Measurements from ENCODE around the gene GORASP1. TPM values are rescaled to one million over a fixed set of nuclear protein-coding genes. Genes with fewer than 3 reads are reported as not detected.

Gene GORASP1
- total RNA-seq = 27.5 and 40.8 TPM in 2 replicates

DNA sequence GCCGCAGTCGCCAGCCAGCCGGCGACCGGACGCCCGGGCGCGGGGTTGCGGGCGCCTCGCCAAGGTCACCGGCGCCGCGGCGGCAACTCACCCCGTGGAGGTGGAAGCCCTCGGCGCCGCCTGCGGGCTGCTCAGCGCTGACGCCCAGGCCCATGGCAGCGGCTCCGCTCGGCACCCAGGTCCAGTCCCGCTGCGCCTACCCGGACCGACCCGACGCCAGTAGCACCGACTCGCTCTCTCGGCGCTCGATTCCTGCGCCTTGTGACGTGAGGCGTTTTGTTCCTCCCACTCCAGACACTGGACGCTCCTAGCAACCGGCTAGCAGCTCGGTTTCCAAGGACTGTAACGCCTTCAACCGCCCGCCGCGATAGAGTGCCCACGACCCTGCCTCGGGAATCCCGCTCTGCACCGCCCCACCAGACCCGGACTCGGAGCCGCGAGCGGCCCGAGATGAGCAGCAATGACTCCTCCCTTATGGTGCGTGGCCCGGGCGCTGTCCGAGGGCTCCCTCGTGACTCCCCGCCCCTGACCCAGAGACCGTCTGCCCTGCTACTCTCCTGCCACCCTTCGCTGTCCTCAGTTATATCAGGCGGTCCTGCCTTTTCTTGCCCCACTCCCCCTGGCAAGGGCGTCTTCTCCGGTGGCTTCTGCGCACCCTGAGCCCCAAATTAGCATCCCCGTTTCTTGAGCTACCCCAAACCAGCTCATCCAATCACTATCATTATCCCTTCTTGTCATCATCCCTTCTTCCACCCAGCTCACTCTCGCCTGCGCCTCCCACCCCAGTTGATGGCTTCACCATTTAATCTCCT is at the start of gene GORASP1, which contains the start of gene TTC21A:
TSS of gene GORASP1 (minus strand) at position 240 of the 812 bp plus-strand sequence. CDS start at position 154, 86 bp downstream.
TSS of gene TTC21A (plus strand) at position 293 of the 812 bp plus-strand sequence. CDS start at position 451, 158 bp downstream.

DNA sequence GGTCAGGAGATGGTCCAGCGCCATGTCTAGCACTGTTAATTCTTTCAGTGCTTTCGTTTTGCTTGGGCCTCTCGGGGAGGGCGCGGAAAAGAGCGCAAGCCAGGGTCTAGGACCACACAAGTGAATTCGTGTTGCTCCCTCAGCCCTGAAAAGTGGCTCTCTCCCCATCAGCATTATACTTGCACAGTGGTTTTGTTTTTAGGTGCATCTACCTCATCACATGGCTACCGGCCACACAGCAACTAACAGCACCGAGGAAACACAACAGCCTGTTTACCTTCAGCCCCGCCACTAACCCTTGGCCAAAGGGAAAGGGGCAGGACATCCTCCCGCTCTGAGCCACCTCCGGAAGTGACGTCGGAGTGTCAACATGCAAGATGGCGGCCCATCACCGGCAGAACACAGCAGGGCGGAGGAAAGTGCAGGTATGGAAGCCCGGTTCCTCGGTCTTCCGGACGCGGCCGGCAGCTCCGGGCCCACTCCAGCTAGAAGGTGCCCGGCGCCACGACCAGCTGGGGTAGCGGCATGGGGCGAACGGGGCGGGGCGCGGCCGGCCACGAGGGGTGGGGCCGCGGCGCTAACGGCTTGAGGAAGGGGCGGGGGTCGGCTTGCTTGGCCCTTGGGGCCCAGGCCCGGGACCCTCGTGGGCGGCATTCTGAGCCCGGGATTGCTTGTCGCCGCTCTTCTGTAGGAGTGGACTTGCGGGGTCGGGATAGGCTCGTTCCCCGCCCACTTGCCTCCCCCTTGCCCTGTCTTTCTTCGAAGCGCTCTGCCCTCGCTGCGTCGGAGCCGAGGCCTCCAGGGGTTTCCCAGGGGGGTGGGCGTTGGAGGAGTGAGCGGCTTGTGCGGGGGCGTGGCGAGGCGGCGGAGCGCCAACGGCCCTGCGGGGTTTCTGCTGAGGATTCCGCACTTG is 55.5 kb downstream of the GORASP1 start, which contains the start of the genes SCN11A and WDR48:
TSS of gene SCN11A (minus strand) at position 296 of the 913 bp plus-strand sequence. CDS start 101,582 bp downstream, outside the sequence.
TSS of gene WDR48 (plus strand) at position 368 of the 913 bp plus-strand sequence. CDS start at position 378, 10 bp downstream.

Other genes with a start within 250 kb of the GORASP1 start
- 0.09 TPM in 1 of 2 replicates, not detected in the other for gene SCN11A, start 55.7 kb downstream of the GORASP1 start, total RNA-seq
- 26.4 and 33.6 TPM in 2 replicates for gene WDR48, start 55.6 kb downstream of the GORASP1 start, total RNA-seq
- 1.7 and 1.8 TPM in 2 replicates for gene TTC21A, start 53 bp upstream of the GORASP1 start, total RNA-seq
- 13.0 and 16.4 TPM in 2 replicates for gene CSRNP1, start 46.0 kb upstream of the GORASP1 start, total RNA-seq
- not detected in 2 replicates for gene XIRP1, start 85.0 kb upstream of the GORASP1 start, total RNA-seq
- gene CX3CR1, start 172.4 kb upstream of the GORASP1 start, total RNA-seq = not detected in 2 replicates
- gene CCR8, start 222.1 kb upstream of the GORASP1 start, total RNA-seq = not detected in 2 replicates